Breast epithelium (tissue), 4 donors: Measurements from ENCODE around the gene HRH2. TPM values are rescaled to one million over a fixed set of nuclear protein-coding genes. Genes with fewer than 3 reads are reported as not detected.

Source experiments
- DNase-seq, 2 donors: peaks; one replicate each; pipeline ENCODE4 v3.0.0-alpha.2; 2019; ENCODE audit warnings: low spot score in 2 of 2
- H3K27ac ChIP-seq, 2 donors: fragments of 200-600 bp; sonication (generic) in 1 of 2; one replicate each; pipeline ENCODE4 v1.5.1; 2016 to 2019; ENCODE audit warnings: mild to moderate bottlenecking in 1 of 2
- H3K27me3 ChIP-seq, 2 donors: fragments of 200-600 bp; sonication (generic) in 1 of 2; one replicate each; pipeline versions ENCODE4 v1.5.1 to v1.6.0; 2017 to 2019; ENCODE audit warnings: control low read depth in 1 of 2, mild to moderate bottlenecking in 1 of 2
- H3K36me3 ChIP-seq: fragments of 200-600 bp; one replicate; pipeline ENCODE4 v1.5.1; 2019
- H3K4me1 ChIP-seq, 2 donors: fragments of 200-600 bp; sonication (generic); one replicate each; pipeline ENCODE4 v1.5.1; 2016 to 2019; ENCODE audit warnings: control low read depth in 1 of 2
- H3K4me3 ChIP-seq, 3 donors: fragments of 200-600 bp; sonication (generic); 1 replicate in 2 of 3; 2 replicates in 1 of 3; pipeline ENCODE4 v1.5.1; 2016 to 2019; ENCODE audit warnings: mild to moderate bottlenecking in 3 of 3, moderate library complexity in 2 of 3
- H3K9me3 ChIP-seq, 2 donors: fragments of 200-600 bp; sonication (generic) in 1 of 2; one replicate each; pipeline ENCODE4 v1.5.1; 2016 to 2019; ENCODE audit warnings: control low read depth in 1 of 2
- POLR2A ChIP-seq: fragments of 450-650 bp; IDR thresholded peaks from one replicate; pipeline ENCODE4 v1.6.1; 2016; ENCODE audit warnings: antibody characterized with exemption, mild to moderate bottlenecking, moderate library complexity
- POLR2AphosphoS5 ChIP-seq, 3 donors: sonication (generic); formaldehyde crosslinking; IDR thresholded peaks; one replicate each; pipeline ENCODE4 v1.6.1; 2017; ENCODE audit warnings: antibody characterized with exemption in 3 of 3
- intact Hi-C: fragments of 100-400 bp; cut with DNase I; formaldehyde crosslinking; loops from one replicate; pipeline ENCODE4 v1.15.1; 2023; ENCODE audit warnings: low total_unique reads
- total RNA-seq, 3 donors: library from RNA; depleted of rRNA; stranded (reverse); fragments of >200 nt; gene quantifications; one replicate each; pipeline ENCODE4 v1.1.0, GENCODE V29; 2016
- TF ChIP-seq, protein P1 (sequence below), 3 donors: fragments of 450-650 bp; IDR thresholded peaks; one replicate each; pipeline ENCODE4 v1.5.1; 2016 to 2017; ENCODE audit warnings: antibody characterized with exemption in 3 of 3, mild to moderate bottlenecking in 3 of 3, moderate library complexity in 3 of 3

Gene HRH2
- total RNA-seq, 3 donors from 2014 or later: 0.73 to 5.0 (median 2.0) TPM

- Histone ChIP-seq H3K4me1 (no peaks in the 10 kb centered on the region), H3K9me3 (peaks cover 9 to 17% of the 10 kb centered on the region in 2 donors), H3K27ac (no peak overlapping the region), H3K4me3 (no peak overlapping the region), H3K36me3 (no peaks in the 10 kb centered on the region), H3K27me3 (peaks cover 0 to 13% of the 10 kb centered on the region in 2 donors)
- DNase-seq: no peak
- intact Hi-C loops: no loop called here
- TF ChIP-seq POLR2A: no peak
- no peak for TF ChIP-seq POLR2AphosphoS5 (IDR thresholded peaks at IDR 0.05)
- TF ChIP-seq, protein P1, sequence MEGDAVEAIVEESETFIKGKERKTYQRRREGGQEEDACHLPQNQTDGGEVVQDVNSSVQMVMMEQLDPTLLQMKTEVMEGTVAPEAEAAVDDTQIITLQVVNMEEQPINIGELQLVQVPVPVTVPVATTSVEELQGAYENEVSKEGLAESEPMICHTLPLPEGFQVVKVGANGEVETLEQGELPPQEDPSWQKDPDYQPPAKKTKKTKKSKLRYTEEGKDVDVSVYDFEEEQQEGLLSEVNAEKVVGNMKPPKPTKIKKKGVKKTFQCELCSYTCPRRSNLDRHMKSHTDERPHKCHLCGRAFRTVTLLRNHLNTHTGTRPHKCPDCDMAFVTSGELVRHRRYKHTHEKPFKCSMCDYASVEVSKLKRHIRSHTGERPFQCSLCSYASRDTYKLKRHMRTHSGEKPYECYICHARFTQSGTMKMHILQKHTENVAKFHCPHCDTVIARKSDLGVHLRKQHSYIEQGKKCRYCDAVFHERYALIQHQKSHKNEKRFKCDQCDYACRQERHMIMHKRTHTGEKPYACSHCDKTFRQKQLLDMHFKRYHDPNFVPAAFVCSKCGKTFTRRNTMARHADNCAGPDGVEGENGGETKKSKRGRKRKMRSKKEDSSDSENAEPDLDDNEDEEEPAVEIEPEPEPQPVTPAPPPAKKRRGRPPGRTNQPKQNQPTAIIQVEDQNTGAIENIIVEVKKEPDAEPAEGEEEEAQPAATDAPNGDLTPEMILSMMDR (IDR thresholded peaks at IDR 0.05): no peak
Measured at GRCh38 chr5:175652741-175653663, 4.9 kb upstream of the HRH2 start.

DNA sequence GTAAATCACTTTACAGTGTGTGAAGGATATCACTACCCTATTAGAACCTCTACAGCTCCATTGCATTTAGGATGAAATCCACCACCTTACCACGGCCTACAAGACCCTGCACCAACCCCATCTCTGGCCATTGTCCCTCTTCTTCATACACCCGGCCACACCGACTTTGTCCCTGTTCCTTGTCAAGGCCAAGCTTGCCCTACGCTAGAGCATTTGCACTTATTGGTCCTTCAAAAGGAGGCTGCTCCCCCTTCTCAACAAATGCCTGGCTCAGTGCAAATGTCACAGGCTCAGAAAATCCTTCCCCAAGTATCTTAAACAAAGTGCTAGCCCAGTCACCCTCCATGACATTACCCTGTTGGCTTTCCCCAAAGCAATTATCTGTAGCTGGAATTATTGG lies 4.1 kb upstream of the HRH2 start:
- H3K36me3 ChIP-seq: no peaks in the 10 kb centered on the region
- no peak overlapping the region for H3K27ac ChIP-seq
- no peak for TF ChIP-seq POLR2AphosphoS5 (IDR thresholded peaks at IDR 0.05)
- TF ChIP-seq, protein P1 (IDR thresholded peaks at IDR 0.05): no peak
- no peak for TF ChIP-seq POLR2A
- no peak for DNase-seq
- H3K27me3 ChIP-seq: peaks cover 2 to 21% of the 10 kb centered on the region in 2 donors
- intact Hi-C loops: no loop called here
- H3K4me3 ChIP-seq: no peak overlapping the region
- no peaks in the 10 kb centered on the region for H3K4me1 ChIP-seq
- H3K9me3 ChIP-seq: peaks cover 9 to 17% of the 10 kb centered on the region in 2 donors

DNA sequence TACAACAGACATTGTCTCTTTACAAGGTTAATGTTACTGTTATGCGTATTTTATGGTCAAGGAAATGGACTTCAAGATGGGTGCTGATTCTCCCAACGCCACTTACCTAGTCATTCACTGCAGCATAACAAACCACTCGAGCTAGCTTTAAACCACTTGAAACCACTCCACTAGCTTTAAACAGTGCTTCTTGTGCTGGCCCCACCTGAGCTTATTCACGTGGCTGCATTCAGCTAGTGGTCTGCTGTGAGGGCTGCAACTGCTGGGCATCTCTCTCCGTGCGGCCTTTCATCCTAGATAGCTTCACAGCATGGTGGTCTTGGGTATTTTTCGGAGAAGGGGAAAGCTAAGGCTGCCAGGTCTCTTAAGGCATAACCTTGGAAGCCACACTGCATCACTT lies 3.5 kb upstream of the HRH2 start:
- Histone ChIP-seq H3K4me1 (no peaks in the 10 kb centered on the region), H3K27ac (no peak overlapping the region), H3K27me3 (peaks cover 2 to 27% of the 10 kb centered on the region in 2 donors), H3K4me3 (no peak overlapping the region), H3K9me3 (peaks cover 8 to 12% of the 10 kb centered on the region in 2 donors), H3K36me3 (no peaks in the 10 kb centered on the region)
- intact Hi-C loops: no loop called here
- TF ChIP-seq POLR2AphosphoS5 (IDR thresholded peaks at IDR 0.05) (no peak), POLR2A (no peak)
- TF ChIP-seq, protein P1 (IDR thresholded peaks at IDR 0.05): no peak
- DNase-seq: no peak

- H3K4me3 ChIP-seq: no peak overlapping the region
- H3K27me3 ChIP-seq: peaks cover 2 to 28% of the 10 kb centered on the region in 2 donors
- peaks cover 3 to 7% of the 10 kb centered on the region in 2 donors for H3K9me3 ChIP-seq
- H3K4me1 ChIP-seq: no peaks in the 10 kb centered on the region
- H3K27ac ChIP-seq: no peak overlapping the region
- no peak for DNase-seq
- intact Hi-C loops: no loop called here
- TF ChIP-seq POLR2AphosphoS5 (IDR thresholded peaks at IDR 0.05) (no peak), POLR2A (no peak)
- TF ChIP-seq, protein P1 (IDR thresholded peaks at IDR 0.05): no peak
- no peaks in the 10 kb centered on the region for H3K36me3 ChIP-seq
Measured at GRCh38 chr5:175654807-175655206, 3.1 kb upstream of the HRH2 start.

- intact Hi-C loops: no loop called here
- no peak for DNase-seq
- Histone ChIP-seq H3K27ac (no peak overlapping the region), H3K36me3 (no peaks in the 10 kb centered on the region), H3K9me3 (peaks cover 0 to 1% of the 10 kb centered on the region in 2 donors), H3K4me3 (no peak overlapping the region), H3K4me1 (no peaks in the 10 kb centered on the region), H3K27me3 (peaks cover 2 to 28% of the 10 kb centered on the region in 2 donors)
- TF ChIP-seq, protein P1 (IDR thresholded peaks at IDR 0.05): no peak
- TF ChIP-seq POLR2A (no peak), POLR2AphosphoS5 (IDR thresholded peaks at IDR 0.05) (no peak)
Measured at GRCh38 chr5:175655411-175655810, 2.5 kb upstream of the HRH2 start.
